Chondrocyte (in vitro differentiated cells): ENCODE data around the gene NT5DC3. TPM values are rescaled to one million over a fixed set of nuclear protein-coding genes. Genes with fewer than 3 reads are reported as not detected.

Experiments used
- DNase-seq: peaks from one replicate; pipeline ENCODE4 v3.0.0; 2021; ENCODE audit warnings: mixed read lengths, low spot score
- H3K27ac Mint-ChIP-seq: one replicate; pipeline ENCODE4 v1.8.0; 2021; ENCODE audit warnings: mild to moderate bottlenecking, moderate library complexity, mixed read lengths; ENCODE audit not compliant: unreplicated experiment
- H3K27me3 Mint-ChIP-seq: 2 replicates; pipeline ENCODE4 v1.8.0; 2021; ENCODE audit warnings: low read depth, mixed read lengths
- H3K36me3 Mint-ChIP-seq: 2 replicates; pipeline ENCODE4 v1.8.0; 2021; ENCODE audit warnings: low read depth, mixed read lengths
- H3K4me1 Mint-ChIP-seq: 2 replicates; pipeline ENCODE4 v1.8.0; 2021; ENCODE audit warnings: low read depth, mild to moderate bottlenecking, mixed read lengths
- H3K4me3 Mint-ChIP-seq: one replicate; pipeline ENCODE4 v1.8.0; 2021; ENCODE audit warnings: mild to moderate bottlenecking, moderate library complexity, mixed read lengths; ENCODE audit not compliant: unreplicated experiment
- H3K9me3 Mint-ChIP-seq: 2 replicates; pipeline ENCODE4 v1.8.0; 2021; ENCODE audit warnings: low read depth, mixed read lengths
- CTCF ChIP-seq: fragments of 200-600 bp; sonication (generic); IDR thresholded peaks from 2 replicates; pipeline ENCODE4 v1.5.0; 2021; ENCODE audit warnings: antibody characterized with exemption, mild to moderate bottlenecking, moderate library complexity
- total RNA-seq: library from RNA; stranded (reverse); gene quantifications from 3 replicates; pipeline ENCODE4 v1.2.1, GENCODE V29; 2021

Gene NT5DC3
- total RNA-seq, 1 donor from 2014 or later, result 26.2 TPM

DNA sequence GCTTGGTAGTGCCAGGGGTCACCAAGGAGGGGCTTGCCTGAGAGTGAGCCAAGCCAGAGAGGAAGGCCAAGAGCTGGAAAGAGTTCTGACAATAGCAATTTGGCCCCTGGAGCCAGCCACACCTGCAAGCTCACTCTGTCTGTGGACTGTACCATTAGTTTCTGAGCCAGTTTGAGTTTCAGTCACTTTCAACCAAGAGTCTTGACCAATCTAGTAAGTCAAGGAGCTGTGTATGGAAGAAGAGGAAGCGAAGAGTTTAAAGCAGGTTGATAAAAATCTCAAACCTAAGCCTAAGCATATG, 38.5 kb downstream of the NT5DC3 start:
- DNase-seq, result no peak
- TF ChIP-seq CTCF, result no peak
- peaks cover 2% of the 10 kb centered on the region for H3K9me3 Mint-ChIP-seq
- H3K36me3 Mint-ChIP-seq, result peaks cover 26% of the 10 kb centered on the region
- no peak overlapping the region for H3K4me3 Mint-ChIP-seq
- no peaks in the 10 kb centered on the region for H3K27me3 Mint-ChIP-seq
- peak overlapping the region; percentile 84 for H3K27ac Mint-ChIP-seq
- peaks cover 65% of the 10 kb centered on the region for H3K4me1 Mint-ChIP-seq

GRCh38 chr12:103801709-103802585, 39.1 kb downstream of the NT5DC3 start:
- H3K27me3 Mint-ChIP-seq, result no peaks in the 10 kb centered on the region
- no peak for DNase-seq
- peaks cover 25% of the 10 kb centered on the region for H3K36me3 Mint-ChIP-seq
- no peak overlapping the region for H3K4me3 Mint-ChIP-seq
- peaks cover 2% of the 10 kb centered on the region for H3K9me3 Mint-ChIP-seq
- no peak for TF ChIP-seq CTCF
- H3K27ac Mint-ChIP-seq, result peak overlapping the region; percentile 84
- peaks cover 61% of the 10 kb centered on the region for H3K4me1 Mint-ChIP-seq

DNA sequence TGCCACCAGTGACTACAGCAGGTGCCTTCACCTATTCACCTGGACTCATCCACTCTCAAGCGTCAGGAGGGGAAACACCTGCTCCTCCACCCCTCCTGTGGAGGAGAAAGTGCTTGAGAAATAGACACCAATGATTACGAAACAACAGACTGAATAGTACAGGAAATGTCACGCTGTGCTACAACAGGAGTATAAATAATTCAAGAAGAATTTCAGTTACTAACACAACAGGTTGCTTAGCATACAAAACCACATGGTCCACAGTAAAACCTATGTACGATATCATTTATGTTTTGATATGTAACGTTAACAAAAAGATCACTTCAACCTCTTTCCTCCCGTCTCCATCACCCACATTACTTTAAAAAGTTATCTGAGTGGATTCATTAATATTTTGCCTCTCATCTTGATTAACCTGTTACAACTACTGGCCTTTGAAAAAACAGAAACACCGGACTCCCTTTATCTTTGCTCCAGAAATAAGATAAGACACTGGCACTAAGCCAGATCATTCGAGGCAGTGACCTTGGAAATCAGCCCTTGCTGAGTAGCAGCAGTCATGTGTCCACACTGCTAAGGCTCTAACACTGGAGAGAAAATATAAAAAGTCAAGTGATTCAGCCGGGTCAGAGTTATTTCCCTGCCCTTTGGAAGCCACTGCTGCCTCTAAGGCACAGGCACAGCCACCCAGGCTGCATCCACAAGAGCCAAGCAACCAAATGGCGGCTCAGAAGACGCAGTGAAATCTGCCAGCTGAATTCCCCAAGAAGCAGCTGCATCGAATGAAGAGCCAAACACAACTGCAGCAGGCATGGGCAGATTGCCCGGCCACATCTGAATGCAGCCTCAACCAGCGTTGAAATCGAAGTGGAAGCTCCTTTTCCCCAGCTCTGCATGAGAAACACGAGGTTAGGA, 40.9 kb downstream of the NT5DC3 start:
- DNase-seq, result no peak
- peak overlapping the region; percentile 69 for H3K27ac Mint-ChIP-seq
- peaks cover 43% of the 10 kb centered on the region for H3K4me1 Mint-ChIP-seq
- H3K4me3 Mint-ChIP-seq, result no peak overlapping the region
- no peak for TF ChIP-seq CTCF
- no peaks in the 10 kb centered on the region for H3K27me3 Mint-ChIP-seq
- peaks cover 2% of the 10 kb centered on the region for H3K9me3 Mint-ChIP-seq
- peaks cover 26% of the 10 kb centered on the region for H3K36me3 Mint-ChIP-seq

DNA sequence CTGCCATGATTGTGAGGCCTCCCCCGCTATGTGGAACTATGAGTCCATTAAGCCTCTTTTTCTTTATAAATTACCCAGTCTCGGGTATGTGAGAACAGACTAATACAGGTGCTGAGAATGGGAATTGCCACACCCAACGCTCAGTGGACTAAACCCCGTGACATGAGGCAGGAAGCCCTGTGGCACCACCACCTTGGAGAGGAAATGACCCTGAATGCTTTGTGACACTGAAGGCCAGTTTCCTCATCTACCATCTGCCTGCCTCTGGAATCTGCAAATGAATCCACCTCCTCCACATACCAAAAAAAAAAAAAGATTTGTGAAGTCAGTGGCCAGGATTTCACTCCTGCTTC, 41.6 kb downstream of the NT5DC3 start:
- no peak overlapping the region for H3K4me3 Mint-ChIP-seq
- H3K27me3 Mint-ChIP-seq, result no peaks in the 10 kb centered on the region
- no peak overlapping the region for H3K27ac Mint-ChIP-seq
- H3K4me1 Mint-ChIP-seq, result peaks cover 37% of the 10 kb centered on the region
- peaks cover 2% of the 10 kb centered on the region for H3K9me3 Mint-ChIP-seq
- TF ChIP-seq CTCF, result no peak
- peaks cover 26% of the 10 kb centered on the region for H3K36me3 Mint-ChIP-seq
- no peak for DNase-seq

DNA sequence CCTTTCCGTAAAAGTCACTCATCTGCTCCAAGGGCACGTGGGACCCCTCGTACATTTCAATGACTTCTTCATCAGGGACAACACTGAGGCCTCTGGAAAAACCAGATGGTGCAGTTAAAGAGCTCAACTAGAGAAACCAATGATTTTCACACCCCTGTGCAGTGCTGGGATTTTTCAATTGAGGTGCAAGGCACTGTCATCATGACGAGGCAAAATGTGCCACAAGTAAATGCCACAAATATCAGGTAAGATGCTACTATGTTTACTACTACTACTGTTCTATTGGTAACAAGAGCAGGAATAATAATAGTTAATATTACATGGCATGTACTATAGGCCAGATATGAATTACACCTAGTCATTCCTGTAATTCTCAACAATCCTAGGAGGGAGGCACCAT, 42.4 kb downstream of the NT5DC3 start:
- Mint-ChIP-seq H3K4me1 (peaks cover 30% of the 10 kb centered on the region), H3K36me3 (peaks cover 24% of the 10 kb centered on the region), H3K27me3 (no peaks in the 10 kb centered on the region), H3K4me3 (no peak overlapping the region), H3K27ac (no peak overlapping the region), H3K9me3 (no peaks in the 10 kb centered on the region)
- no peak for DNase-seq
- no peak for TF ChIP-seq CTCF
